Activated T-helper 9 cell treated with anti-CD3 and anti-CD28 coated beads, Interleukin-2, amount 50 U/mL, for 16 hours (primary cell): Measurements from ENCODE around the gene TSHZ2.

Experiments
- DNase-seq: peaks from one replicate; pipeline ENCODE4 v3.0.0-alpha.2; 2020; ENCODE audit warnings: low read depth

The TSHZ2 gene

GRCh38 chr20:53168491-53168890 lies 196.3 kb downstream of the TSHZ2 start:
- DNase-seq: no peak

DNA sequence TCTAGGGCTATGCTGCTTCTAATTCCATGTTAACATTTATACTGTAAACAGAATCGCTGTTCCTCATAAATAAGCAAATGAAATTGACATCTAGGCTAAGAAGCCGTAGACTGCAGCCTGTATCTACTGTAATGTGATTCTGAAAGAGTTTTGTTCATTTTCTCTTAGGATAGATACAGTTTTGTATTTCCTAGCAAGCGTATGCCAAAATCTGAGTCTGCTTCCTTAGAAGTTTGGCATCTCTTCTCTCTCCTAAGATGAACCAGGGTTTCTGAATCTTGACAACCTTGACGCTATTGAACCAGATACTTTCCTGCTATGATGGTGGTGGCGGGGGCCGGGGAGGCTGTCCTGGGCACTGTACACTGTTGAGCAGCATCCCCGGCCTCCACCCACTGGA lies 198.0 kb downstream of the TSHZ2 start:
- DNase-seq: no peak

DNA sequence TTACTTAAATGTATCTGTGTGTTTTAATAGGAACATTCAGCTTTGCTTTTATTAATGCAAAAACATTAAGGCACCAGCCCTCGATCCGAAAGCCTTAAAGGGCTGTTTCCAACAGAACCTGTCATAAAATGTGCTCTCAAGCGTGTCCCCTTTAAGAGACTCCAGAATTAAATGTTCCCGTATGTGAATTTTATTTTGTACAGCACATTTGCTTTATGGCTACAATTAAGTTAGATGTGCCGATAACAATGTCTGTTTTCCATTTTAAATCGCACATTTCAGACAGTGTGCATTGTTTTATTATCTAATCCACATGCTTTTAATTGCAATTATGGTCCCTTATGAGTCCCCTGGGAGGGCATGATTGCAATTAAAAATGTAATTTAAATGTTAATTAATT lies 198.9 kb downstream of the TSHZ2 start:
- DNase-seq: no peak

- no peak for DNase-seq
Observed at GRCh38 chr20:53174454-53174853, 202.3 kb downstream of the TSHZ2 start.

DNA sequence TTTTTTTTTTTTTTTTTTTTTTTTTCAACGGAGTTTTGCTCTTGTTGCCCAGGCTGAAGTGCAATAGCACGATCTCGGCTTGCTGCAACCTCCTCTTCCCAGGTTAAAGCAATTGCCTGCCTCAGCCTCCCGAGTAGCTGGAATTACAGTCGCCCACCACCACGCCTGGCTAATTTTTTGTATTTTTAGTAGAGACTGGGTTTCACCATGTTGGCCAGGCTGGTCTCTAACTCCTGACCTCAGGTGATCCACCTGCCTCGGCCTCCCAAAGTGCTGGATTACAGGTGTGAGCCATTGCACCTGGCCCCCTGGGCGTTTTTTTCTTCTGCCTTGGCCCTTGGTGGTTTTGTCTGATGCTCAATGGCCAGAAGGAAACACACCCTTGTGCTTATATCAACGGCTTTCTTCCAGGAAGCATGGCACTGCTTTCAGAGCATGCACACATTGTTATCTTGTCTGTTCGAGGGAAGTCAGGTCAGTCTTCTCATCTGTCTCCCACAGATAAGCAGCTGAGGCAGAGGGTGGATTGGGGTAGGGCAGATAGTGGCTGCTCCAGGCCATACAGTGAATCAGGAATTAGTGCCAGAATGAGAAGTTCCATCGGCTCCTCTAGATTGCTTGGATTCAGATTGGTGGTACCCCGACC lies 203.1 kb downstream of the TSHZ2 start:
- no peak for DNase-seq

- DNase-seq: no peak
Observed at GRCh38 chr20:53176134-53176533, 204.0 kb downstream of the TSHZ2 start.

DNA sequence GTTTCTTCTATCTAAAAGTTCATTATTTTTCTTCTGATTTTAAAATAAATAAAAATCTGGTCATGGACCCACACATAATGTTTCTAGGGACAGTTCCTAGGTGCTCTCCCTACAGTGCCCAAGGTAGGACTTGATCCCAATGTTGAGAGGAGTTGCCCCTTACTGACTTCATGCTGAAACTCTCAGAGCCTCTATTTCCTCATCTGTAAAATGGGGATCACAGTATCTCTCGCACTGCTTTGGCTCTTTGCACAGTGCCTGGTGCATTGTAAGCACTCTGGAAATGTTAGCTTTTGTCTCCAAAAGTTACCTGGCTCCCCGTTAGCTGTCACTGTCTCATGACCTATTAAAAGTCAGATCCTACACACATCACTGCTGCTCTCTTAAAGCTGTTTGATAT lies 205.5 kb downstream of the TSHZ2 start:
- no peak for DNase-seq

DNA sequence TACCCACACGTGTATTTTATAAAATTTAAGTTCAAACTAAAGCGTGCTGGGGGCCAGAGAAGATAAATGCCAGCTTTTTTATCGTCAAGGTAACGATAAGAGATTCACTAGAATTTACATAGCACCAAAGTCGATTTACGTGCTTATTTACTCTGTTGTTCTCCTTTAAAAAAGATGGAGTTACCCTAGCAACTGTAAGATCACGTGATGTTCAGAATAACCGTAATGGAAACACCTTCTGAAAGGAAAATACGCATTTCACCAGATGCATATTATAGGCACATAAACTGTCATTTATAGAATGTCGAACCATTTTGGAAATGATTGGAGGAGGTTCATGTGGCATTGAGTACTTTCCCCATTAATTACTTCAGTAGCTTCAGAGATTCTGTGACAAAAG lies 207.6 kb downstream of the TSHZ2 start:
- no peak for DNase-seq

GRCh38 chr20:53180928-53181362 lies 208.8 kb downstream of the TSHZ2 start:
- DNase-seq: no peak

DNA sequence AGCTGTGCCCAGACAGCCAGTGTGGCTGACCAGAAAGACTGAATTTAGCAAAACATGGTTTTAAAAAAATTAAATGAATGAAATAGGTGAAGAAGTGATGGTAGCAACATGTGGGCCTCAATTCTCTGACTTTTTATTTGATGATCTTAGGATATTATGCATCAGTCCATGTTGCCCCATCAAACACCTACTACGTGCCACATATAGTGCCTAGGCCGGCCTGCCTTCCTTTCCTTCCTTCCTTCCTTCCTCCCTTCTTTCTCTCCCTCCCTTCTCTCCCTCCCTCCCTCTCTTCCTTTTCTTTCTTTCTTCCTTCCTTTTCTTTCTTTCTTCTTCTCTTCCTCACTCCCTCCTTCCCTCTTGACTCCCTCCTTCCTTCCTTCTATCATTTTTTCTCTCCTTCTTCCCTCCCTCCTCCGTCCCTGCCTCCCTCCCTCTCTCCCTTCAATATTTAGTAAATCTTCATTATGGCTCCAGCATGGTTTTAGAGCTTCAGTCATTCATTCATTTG lies 209.8 kb downstream of the TSHZ2 start:
- DNase-seq: no peak

- no peak for DNase-seq
Observed at GRCh38 chr20:53183181-53183580, 211.0 kb downstream of the TSHZ2 start.

DNA sequence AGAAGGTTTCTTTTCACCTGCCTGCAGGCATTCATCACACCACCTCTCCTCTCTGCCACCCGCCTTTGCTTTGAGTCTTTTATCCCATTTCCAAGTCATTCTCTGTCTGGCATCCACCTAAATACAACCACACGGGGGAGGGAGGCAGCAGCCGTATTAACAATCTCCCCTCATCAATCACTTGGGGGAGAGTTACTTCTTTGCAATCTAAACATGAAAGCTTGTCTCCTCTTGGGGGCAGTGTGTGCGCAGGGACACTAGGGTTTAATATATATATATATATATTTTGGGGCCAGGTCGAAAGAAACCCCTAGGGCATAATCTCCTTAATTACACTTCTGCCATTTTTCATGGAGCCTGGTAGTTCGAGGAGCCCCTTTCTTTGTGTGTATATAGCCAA lies 214.5 kb downstream of the TSHZ2 start:
- no peak for DNase-seq

DNA sequence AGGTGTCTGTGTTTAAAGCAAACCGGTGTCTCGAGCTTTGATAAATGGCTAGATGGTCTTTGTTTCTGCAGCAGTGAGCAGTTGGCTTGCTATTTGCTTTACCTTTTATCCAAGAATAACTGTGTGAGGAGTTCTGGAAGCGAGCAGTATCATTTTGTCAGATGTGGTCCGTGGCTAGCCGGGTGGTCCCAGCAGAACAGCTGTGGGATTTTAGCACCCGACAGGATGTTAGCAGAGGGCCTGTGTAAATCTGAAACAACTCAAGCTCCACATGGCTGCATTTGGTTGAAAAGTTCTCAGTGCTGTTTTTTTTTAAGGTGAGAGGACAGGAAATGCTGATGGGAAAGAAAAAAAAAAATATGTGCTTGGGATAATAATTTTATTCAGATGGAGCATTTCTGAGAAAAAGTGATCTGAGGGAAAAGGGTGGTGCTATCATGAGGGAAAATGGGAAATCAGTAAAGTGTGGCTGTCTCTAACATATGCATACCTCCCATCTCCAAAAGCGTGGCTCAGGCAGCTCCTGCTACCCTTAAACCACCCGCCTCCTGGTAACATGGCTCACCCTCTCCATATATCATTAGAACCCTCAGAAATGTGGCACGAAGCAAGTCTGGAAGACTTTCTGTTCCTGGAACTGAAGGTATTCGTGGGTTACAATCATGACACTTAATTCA lies 215.4 kb downstream of the TSHZ2 start:
- no peak for DNase-seq

GRCh38 chr20:53190225-53190624 lies 218.1 kb downstream of the TSHZ2 start:
- DNase-seq: no peak

DNA sequence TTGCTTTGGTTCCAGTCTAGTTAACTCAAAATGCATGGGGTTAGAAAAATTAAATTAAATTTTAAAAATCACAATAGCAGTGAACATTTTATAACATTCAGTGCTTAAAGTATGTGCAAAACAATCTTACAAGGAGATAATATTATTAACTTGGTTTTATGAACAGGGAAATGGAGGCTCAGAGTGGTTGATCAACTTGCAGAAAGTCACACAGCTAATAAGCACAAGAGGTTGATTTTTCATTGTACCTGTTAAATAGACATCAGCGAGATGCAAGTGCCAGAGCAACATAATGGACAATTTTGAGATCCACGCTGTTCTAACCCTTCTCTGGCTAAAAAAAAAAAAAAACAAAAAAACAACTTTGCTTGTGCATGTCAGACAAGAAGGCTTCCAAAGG lies 219.8 kb downstream of the TSHZ2 start:
- no peak for DNase-seq

GRCh38 chr20:53194306-53195290 lies 222.4 kb downstream of the TSHZ2 start:
- DNase-seq: no peak

- no peak for DNase-seq
Observed at GRCh38 chr20:53195876-53196610, 223.9 kb downstream of the TSHZ2 start.

- no peak for DNase-seq
Observed at GRCh38 chr20:53201588-53201987, 229.4 kb downstream of the TSHZ2 start.

DNA sequence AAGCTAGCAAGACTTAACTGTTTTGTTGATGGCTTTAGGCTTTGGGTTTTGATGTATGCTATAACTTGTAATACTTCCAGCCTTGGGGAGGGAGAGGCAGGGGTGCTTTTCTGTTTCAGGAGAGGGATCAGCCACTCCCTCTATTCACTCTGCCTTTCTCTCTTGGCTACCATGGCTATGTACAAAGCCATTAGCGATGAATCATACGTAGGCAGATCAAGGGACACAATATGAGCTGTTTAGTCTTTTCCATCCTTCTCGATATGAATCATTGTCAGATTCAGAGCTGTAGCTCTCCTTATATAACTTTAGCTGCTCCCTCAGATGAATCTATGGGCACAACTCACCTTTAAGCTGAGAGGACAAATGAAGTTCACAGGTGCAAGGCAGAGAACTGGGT lies 230.6 kb downstream of the TSHZ2 start:
- no peak for DNase-seq

DNA sequence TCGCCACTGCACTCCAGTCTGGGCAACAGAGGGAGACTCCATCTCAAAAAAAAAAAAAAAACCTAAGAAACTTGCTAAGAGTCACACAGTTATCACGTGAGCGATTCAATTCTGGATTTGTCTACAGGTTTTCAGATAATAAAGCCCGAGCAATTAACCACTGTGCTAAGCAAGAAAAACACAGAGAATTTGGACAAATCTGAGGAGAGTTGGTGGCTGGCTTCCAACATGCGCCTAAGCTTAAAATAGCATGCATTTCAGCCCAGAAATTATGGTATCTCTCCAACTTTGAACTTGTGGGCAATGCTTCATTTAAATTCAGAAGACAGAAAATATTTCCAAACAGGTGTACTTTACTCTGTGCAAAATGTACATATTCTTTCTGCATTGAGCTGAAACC lies 232.9 kb downstream of the TSHZ2 start:
- no peak for DNase-seq

GRCh38 chr20:53208110-53208832 lies 236.1 kb downstream of the TSHZ2 start:
- DNase-seq: no peak
